Activated CD4-positive, alpha-beta T cell treated with anti-CD3 and anti-CD28 coated beads for 36 hours (primary cell): Measurements from ENCODE around the gene STRA8. TPM values are rescaled to one million over a fixed set of nuclear protein-coding genes. Genes with fewer than 3 reads are reported as not detected.

Experiments used
- ATAC-seq: fragments of 200-7000 bp; cut with Tn5 transposase; one replicate; pipeline ENCODE4 v1.10.0; 2021; ENCODE audit warnings: mild to moderate bottlenecking, moderate library complexity
- CTCF ChIA-PET: fragments of 350-600 bp; sonication (Branson Sonifier 250); formaldehyde crosslinking; loops from one replicate; lab custom pipeline; 2021; ENCODE audit warnings: antibody characterized with exemption; lab: Charles Lee
- POLR2A ChIA-PET: fragments of 350-600 bp; sonication (Branson Sonifier 250); formaldehyde crosslinking; loops from one replicate; lab custom pipeline; 2021; ENCODE audit warnings: antibody characterized with exemption, inconsistent platforms; lab: Charles Lee
- DNase-seq: peaks from one replicate; pipeline ENCODE4 v3.0.0-alpha.2; 2020
- H3K27ac Mint-ChIP-seq: one replicate; pipeline ENCODE4 v1.8.0; 2021; ENCODE audit warnings: mixed read lengths
- H3K27me3 Mint-ChIP-seq: one replicate; pipeline ENCODE4 v1.8.0; 2021; ENCODE audit warnings: mixed read lengths
- H3K36me3 Mint-ChIP-seq: one replicate; pipeline ENCODE4 v1.8.0; 2021; ENCODE audit warnings: low read depth, mixed read lengths
- H3K4me1 Mint-ChIP-seq: one replicate; pipeline ENCODE4 v1.8.0; 2021; ENCODE audit warnings: mixed read lengths
- H3K4me3 Mint-ChIP-seq: one replicate; pipeline ENCODE4 v1.8.0; 2021; ENCODE audit warnings: mild to moderate bottlenecking, moderate library complexity, mixed read lengths
- H3K9me3 Mint-ChIP-seq: one replicate; pipeline ENCODE4 v1.8.0; 2021; ENCODE audit warnings: low read depth, mixed read lengths
- intact Hi-C, 2 experiments: fragments of 100-400 bp; cut with DNase I in 1 of 2; cut with micrococcal nuclease in 1 of 2; formaldehyde crosslinking; loops; one replicate each; pipeline versions ENCODE4 v1.14.2 to v1.15.1; 2022 to 2024; cut with DNase I, micrococcal nuclease
- total RNA-seq, 2 experiments: library from RNA; stranded (reverse); gene quantifications; one replicate each; pipeline ENCODE4 v1.2.3, GENCODE V29; 2021

Gene STRA8
- total RNA-seq, 2 experiments from 2014 or later, result not detected

DNA sequence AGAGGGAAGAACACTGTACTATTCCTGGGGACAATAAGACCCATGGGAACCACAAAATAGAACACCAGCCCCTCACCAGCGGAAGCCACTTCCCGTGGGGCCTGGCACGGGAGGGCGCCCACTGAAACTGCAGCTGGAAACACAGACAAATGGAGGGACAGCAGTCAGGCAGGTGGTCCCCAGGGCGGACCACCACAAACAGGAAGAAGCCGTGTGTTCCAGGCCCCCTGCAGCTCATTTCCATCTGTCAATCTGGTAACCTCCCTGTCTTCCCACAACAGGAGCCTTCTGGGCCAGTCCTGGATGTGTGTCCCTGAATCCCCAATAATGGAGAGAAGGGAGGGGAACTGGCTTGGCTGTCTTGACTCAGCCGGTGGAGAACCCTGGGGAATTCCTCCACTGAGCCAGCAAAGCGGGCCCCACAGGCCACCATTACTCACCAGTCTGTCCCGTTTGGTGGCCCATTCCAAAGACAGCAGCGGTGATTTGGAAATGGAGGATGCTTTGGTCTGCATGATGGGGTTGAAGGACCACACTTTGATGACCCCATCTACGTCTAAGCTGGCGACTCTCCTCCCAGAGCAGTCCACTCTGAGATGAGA, 39.0 kb upstream of the STRA8 start:
- ATAC-seq, result no peak
- H3K36me3 Mint-ChIP-seq, result peaks cover 50% of the 10 kb centered on the region
- DNase-seq, result no peak
- no peak overlapping the region for H3K27ac Mint-ChIP-seq
- no peak overlapping the region for H3K4me3 Mint-ChIP-seq
- H3K9me3 Mint-ChIP-seq, result no peaks in the 10 kb centered on the region
- intact Hi-C loops, result no loop called here
- H3K4me1 Mint-ChIP-seq, result peaks cover 9% of the 10 kb centered on the region
- POLR2A ChIA-PET, result no interaction called here
- CTCF ChIA-PET, result interaction anchor here (0.6 kb wide), 1 partner anchor 60 kb away, joined by 3 read pairs; no protein-coding TSS in a partner anchor
- no peaks in the 10 kb centered on the region for H3K27me3 Mint-ChIP-seq

GRCh38 chr7:135195156-135195555, 38.5 kb upstream of the STRA8 start:
- intact Hi-C loops, result no loop called here
- CTCF ChIA-PET, result interaction anchor here (0.6 kb wide), 1 partner anchor 59 kb away, joined by 3 read pairs; no protein-coding TSS in a partner anchor
- POLR2A ChIA-PET, result no interaction called here
- peaks cover 9% of the 10 kb centered on the region for H3K4me1 Mint-ChIP-seq
- H3K4me3 Mint-ChIP-seq, result no peak overlapping the region
- no peaks in the 10 kb centered on the region for H3K27me3 Mint-ChIP-seq
- no peak for DNase-seq
- H3K9me3 Mint-ChIP-seq, result no peaks in the 10 kb centered on the region
- no peak for ATAC-seq
- no peak overlapping the region for H3K27ac Mint-ChIP-seq
- H3K36me3 Mint-ChIP-seq, result peaks cover 47% of the 10 kb centered on the region

DNA sequence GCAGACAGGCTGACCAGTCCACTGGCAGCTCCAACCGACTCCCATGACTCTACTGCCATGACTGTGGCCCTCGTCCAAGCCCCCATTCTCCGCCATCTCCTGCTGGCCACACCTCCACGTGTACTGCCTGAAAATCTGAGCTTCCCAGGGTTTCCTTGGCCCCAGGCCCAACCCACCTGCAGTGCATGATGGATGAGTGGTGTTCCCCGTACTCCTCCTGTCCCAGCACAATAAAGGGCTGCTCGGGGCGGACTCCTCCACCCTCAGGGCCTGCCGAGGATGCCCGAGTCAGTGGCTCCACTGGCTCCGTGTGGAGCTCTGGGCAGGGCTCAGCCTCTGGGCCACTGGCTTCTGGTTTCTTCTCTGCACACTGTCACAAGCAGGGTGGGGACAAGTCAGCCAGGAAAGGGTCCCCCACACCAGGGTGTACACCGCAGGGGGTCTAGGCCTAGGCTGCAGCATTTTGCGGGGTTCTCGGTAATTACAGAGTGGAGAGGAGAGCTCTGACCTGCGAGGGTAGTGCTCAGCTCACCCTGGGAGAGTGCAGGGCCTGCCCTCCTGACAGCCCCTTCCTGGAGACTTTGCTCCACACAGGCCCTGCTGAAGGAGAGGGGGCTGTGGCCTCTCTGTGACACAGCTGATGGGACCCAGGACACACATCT, 37.5 kb upstream of the STRA8 start:
- POLR2A ChIA-PET, result no interaction called here
- Mint-ChIP-seq H3K9me3 (no peaks in the 10 kb centered on the region), H3K4me1 (peaks cover 9% of the 10 kb centered on the region), H3K27ac (no peak overlapping the region), H3K4me3 (no peak overlapping the region), H3K27me3 (no peaks in the 10 kb centered on the region), H3K36me3 (peaks cover 44% of the 10 kb centered on the region)
- intact Hi-C loops, result no loop called here
- CTCF ChIA-PET, result interaction anchor here (0.5 to 0.7 kb wide), 2 partner anchors 508 to 838 kb away, joined by 3 to 5 read pairs; no protein-coding TSS in a partner anchor
- DNase-seq, result no peak
- no peak for ATAC-seq

GRCh38 chr7:135197343-135197742, 36.3 kb upstream of the STRA8 start:
- H3K9me3 Mint-ChIP-seq, result no peaks in the 10 kb centered on the region
- ATAC-seq, result no peak
- intact Hi-C loops, result no loop called here
- ChIA-PET CTCF (interaction anchor here (0.6 to 1.2 kb wide), 2 partner anchors 29 to 207 kb away, joined by 3 read pairs; no protein-coding TSS in a partner anchor), POLR2A (no interaction called here)
- H3K27ac Mint-ChIP-seq, result no peak overlapping the region
- peaks cover 47% of the 10 kb centered on the region for H3K36me3 Mint-ChIP-seq
- no peak for DNase-seq
- H3K27me3 Mint-ChIP-seq, result no peaks in the 10 kb centered on the region
- H3K4me1 Mint-ChIP-seq, result peaks cover 14% of the 10 kb centered on the region
- H3K4me3 Mint-ChIP-seq, result no peak overlapping the region

GRCh38 chr7:135197906-135198655, 35.6 kb upstream of the STRA8 start:
- DNase-seq, result no peak
- intact Hi-C loops, result no loop called here
- ATAC-seq, result peak; percentile 53
- Mint-ChIP-seq H3K9me3 (no peaks in the 10 kb centered on the region), H3K36me3 (peaks cover 46% of the 10 kb centered on the region), H3K4me1 (peaks cover 19% of the 10 kb centered on the region), H3K27me3 (no peaks in the 10 kb centered on the region), H3K27ac (no peak overlapping the region), H3K4me3 (no peak overlapping the region)
- ChIA-PET CTCF (interaction anchor here (0.5 to 0.6 kb wide), 2 partner anchors 77 to 207 kb away, joined by 3 read pairs; no protein-coding TSS in a partner anchor), POLR2A (no interaction called here)

GRCh38 chr7:135199439-135199838, 34.2 kb upstream of the STRA8 start:
- intact Hi-C loops, result no loop called here
- H3K4me1 Mint-ChIP-seq, result peaks cover 22% of the 10 kb centered on the region
- CTCF ChIA-PET, result no interaction called here

DNA sequence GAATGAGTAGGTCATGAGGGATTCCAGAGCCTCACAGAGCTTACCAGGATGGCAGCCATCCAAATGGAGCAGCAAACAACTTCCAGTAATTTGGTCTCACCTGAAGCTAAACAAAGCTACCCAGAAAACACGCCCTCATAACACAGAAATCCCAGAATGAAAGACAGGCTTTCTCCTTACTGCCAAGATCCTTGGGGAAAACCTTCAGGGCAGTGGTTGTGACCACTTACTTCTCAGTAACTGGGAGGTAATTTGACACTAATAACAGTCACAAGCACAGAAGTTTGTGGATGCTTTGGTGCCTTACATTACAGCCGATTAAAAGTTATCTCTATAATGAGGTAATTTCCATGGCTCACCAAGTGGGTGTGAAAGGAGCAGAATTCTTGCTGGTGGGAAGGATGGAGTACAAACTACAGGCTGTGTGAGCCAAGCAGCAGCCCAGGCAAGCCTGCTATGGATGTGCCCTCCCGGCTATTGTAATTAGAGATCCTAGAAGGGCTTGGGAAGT, 32.8 kb upstream of the STRA8 start:
- CTCF ChIA-PET, result interaction anchor here (0.7 kb wide), 1 partner anchor 9 kb away, joined by 3 read pairs; no protein-coding TSS in a partner anchor
- peaks cover 41% of the 10 kb centered on the region for H3K36me3 Mint-ChIP-seq

More at GRCh38 chr7:135199439-135199838, 34.2 kb upstream of the STRA8 start:
- ATAC-seq (no peak), DNase-seq (no peak)
- Mint-ChIP-seq H3K4me3 (no peak overlapping the region), H3K27me3 (no peaks in the 10 kb centered on the region), H3K27ac (no peak overlapping the region), H3K9me3 (no peaks in the 10 kb centered on the region), H3K36me3 (peaks cover 44% of the 10 kb centered on the region)
- POLR2A ChIA-PET, result no interaction called here

DNA sequence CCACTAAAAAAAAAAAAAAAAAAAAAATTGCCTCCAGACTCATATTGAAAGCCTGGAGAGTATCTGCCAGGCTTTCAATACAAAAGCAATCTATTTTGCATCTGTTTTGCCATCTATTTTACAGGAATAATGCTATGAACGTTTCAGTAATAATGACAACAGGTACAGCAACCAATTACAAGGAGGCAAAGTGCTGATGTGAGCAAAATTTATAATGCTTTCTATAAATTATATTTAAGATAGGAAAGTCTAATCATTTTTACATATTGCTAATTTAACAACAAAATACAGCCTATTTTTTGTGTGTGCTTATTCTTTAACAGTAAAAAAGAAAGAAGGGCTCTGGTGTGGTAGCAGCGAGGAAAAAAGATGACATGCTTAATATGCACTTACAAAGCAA, 32.3 kb upstream of the STRA8 start:
- peaks cover 27% of the 10 kb centered on the region for H3K4me1 Mint-ChIP-seq
- POLR2A ChIA-PET, result no interaction called here
- H3K27me3 Mint-ChIP-seq, result no peaks in the 10 kb centered on the region
- DNase-seq (no peak), ATAC-seq (no peak)
- CTCF ChIA-PET, result interaction anchor here (1.1 kb wide), 1 partner anchor 63 kb away, joined by 3 read pairs; no protein-coding TSS in a partner anchor
- H3K4me3 Mint-ChIP-seq, result no peak overlapping the region
- H3K27ac Mint-ChIP-seq, result no peak overlapping the region
- no peaks in the 10 kb centered on the region for H3K9me3 Mint-ChIP-seq
- peaks cover 44% of the 10 kb centered on the region for H3K36me3 Mint-ChIP-seq
- intact Hi-C loops, result no loop called here

More for the DNA sequence above, 32.8 kb upstream of the STRA8 start:
- Mint-ChIP-seq H3K27me3 (no peaks in the 10 kb centered on the region), H3K4me3 (no peak overlapping the region), H3K4me1 (peaks cover 22% of the 10 kb centered on the region), H3K27ac (no peak overlapping the region), H3K9me3 (no peaks in the 10 kb centered on the region)
- POLR2A ChIA-PET, result no interaction called here
- no peak for DNase-seq
- no peak for ATAC-seq
- intact Hi-C loops, result no loop called here

- no peaks in the 10 kb centered on the region for H3K9me3 Mint-ChIP-seq
- DNase-seq, result no peak
- CTCF ChIA-PET, result interaction anchor here (0.6 to 1.7 kb wide), 3 partner anchors 10 to 71 kb away, joined by 3 to 4 read pairs (median 4); no protein-coding TSS in a partner anchor
- intact Hi-C loops, result no loop called here
- peaks cover 45% of the 10 kb centered on the region for H3K4me1 Mint-ChIP-seq
- no peaks in the 10 kb centered on the region for H3K27me3 Mint-ChIP-seq
- H3K4me3 Mint-ChIP-seq, result no peak overlapping the region
- no peak overlapping the region for H3K27ac Mint-ChIP-seq
- POLR2A ChIA-PET, result no interaction called here
- H3K36me3 Mint-ChIP-seq, result peaks cover 34% of the 10 kb centered on the region
- ATAC-seq, result no peak
Observed at GRCh38 chr7:135204341-135204749, 29.3 kb upstream of the STRA8 start.

DNA sequence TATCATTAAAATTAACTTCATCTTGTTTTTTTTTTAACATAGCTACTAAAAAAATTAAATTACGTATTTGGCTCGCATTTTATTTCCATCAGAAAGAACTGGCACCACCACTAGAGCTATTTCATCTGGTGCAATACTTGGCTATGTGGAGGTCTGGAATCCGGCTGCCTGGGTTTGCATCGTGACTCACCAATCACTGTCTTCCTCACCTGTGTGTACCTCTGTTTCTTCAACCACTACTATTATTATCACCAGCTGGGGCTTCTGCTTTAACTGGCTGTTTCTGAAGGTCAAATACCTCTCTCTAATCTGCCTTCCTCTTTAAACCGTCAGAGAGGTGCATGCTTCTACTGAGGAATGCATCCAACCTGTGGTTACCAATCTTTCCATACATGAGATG, 28.8 kb upstream of the STRA8 start:
- intact Hi-C loops, result no loop called here
- peaks cover 34% of the 10 kb centered on the region for H3K36me3 Mint-ChIP-seq
- ATAC-seq (no peak), DNase-seq (no peak)
- POLR2A ChIA-PET, result interaction anchor here (0.7 kb wide), 1 partner anchor 734 kb away, joined by 3 read pairs; no protein-coding TSS in a partner anchor
- CTCF ChIA-PET, result interaction anchor here (0.6 to 1.6 kb wide), 2 partner anchors 9 to 491 kb away, joined by 3 to 4 read pairs; no protein-coding TSS in a partner anchor
- H3K4me1 Mint-ChIP-seq, result peaks cover 50% of the 10 kb centered on the region
- no peaks in the 10 kb centered on the region for H3K9me3 Mint-ChIP-seq
- H3K4me3 Mint-ChIP-seq, result no peak overlapping the region
- H3K27ac Mint-ChIP-seq, result no peak overlapping the region
- H3K27me3 Mint-ChIP-seq, result no peaks in the 10 kb centered on the region

- POLR2A ChIA-PET, result interaction anchor here (0.7 kb wide), 1 partner anchor 733 kb away, joined by 3 read pairs; no protein-coding TSS in a partner anchor
- Mint-ChIP-seq H3K27me3 (no peaks in the 10 kb centered on the region), H3K27ac (no peak overlapping the region), H3K36me3 (peaks cover 34% of the 10 kb centered on the region), H3K4me1 (peaks cover 57% of the 10 kb centered on the region), H3K9me3 (no peaks in the 10 kb centered on the region), H3K4me3 (no peak overlapping the region)
- ATAC-seq (no peak), DNase-seq (no peak)
- CTCF ChIA-PET, result interaction anchor here (0.6 kb wide), 1 partner anchor 492 kb away, joined by 3 read pairs; no protein-coding TSS in a partner anchor
- intact Hi-C loops, result no loop called here
Observed at GRCh38 chr7:135205850-135206249, 27.8 kb upstream of the STRA8 start.
